ENCODE measurements around the gene VSNL1. TPM values are rescaled to one million over a fixed set of nuclear protein-coding genes. Genes with fewer than 3 reads are reported as not detected.

Gene VSNL1
- total RNA-seq, 1 donor from 2014 or later, result 94.4 TPM

GRCh38 chr2:17592731-17593409 lies 52.4 kb downstream of the VSNL1 start:
- Mint-ChIP-seq H3K4me1 (peaks cover 8% of the 10 kb centered on the region), H3K9me3 (no peaks in the 10 kb centered on the region), H3K27ac (no peak overlapping the region), H3K4me3 (no peak overlapping the region), H3K27me3 (ENCODE audit: insufficient read depth, low read depth) (peaks cover 4% of the 10 kb centered on the region), H3K36me3 (no peaks in the 10 kb centered on the region)
- H3K27me3 ChIP-seq, result no peaks in the 10 kb centered on the region
- H3K9me3 ChIP-seq (ENCODE audit: low read depth), result no peaks in the 10 kb centered on the region
- peaks cover 34% of the 10 kb centered on the region for H3K79me2 ChIP-seq (ENCODE audit: low read depth)
- H3K4me3 ChIP-seq, result no peak overlapping the region
- no peak overlapping the region for H3K27ac ChIP-seq
- H3K36me3 ChIP-seq, result no peaks in the 10 kb centered on the region
- H3F3A ChIP-seq (ENCODE audit: low read depth), result no peaks in the 10 kb centered on the region
- no peak overlapping the region for H3K9ac ChIP-seq
- peaks cover 21% of the 10 kb centered on the region for H3K4me1 ChIP-seq
- H4K20me1 ChIP-seq (ENCODE audit: low read depth), result no peaks in the 10 kb centered on the region
- TF ChIP-seq EZH2 (IDR thresholded peaks at IDR 0.05) (no peak), EZH2phosphoT487 (IDR thresholded peaks at IDR 0.05) (no peak), CTCF (IDR thresholded peaks at IDR 0.05) (no peak)
- no peak overlapping the region for H2AFZ ChIP-seq (replicated peaks)
- no peak overlapping the region for H3K4me2 ChIP-seq
- DNase-seq (ENCODE audit: low spot score), result no peak

GRCh38 chr2:17593445-17593840 lies 52.9 kb downstream of the VSNL1 start:
- no peaks in the 10 kb centered on the region for H3K9me3 ChIP-seq (ENCODE audit: low read depth)
- H3K4me2 ChIP-seq, result no peak overlapping the region
- DNase-seq (ENCODE audit: low spot score), result no peak
- Mint-ChIP-seq H3K36me3 (no peaks in the 10 kb centered on the region), H3K9me3 (no peaks in the 10 kb centered on the region), H3K27me3 (ENCODE audit: insufficient read depth, low read depth) (peaks cover 4% of the 10 kb centered on the region), H3K27ac (no peak overlapping the region), H3K4me3 (no peak overlapping the region), H3K4me1 (peaks cover 8% of the 10 kb centered on the region)
- no peak overlapping the region for H2AFZ ChIP-seq (replicated peaks)
- H3F3A ChIP-seq (ENCODE audit: low read depth), result no peaks in the 10 kb centered on the region
- no peaks in the 10 kb centered on the region for H4K20me1 ChIP-seq (ENCODE audit: low read depth)
- H3K36me3 ChIP-seq, result no peaks in the 10 kb centered on the region
- H3K27me3 ChIP-seq, result no peaks in the 10 kb centered on the region
- no peak for TF ChIP-seq EZH2 (IDR thresholded peaks at IDR 0.05)
- no peak for TF ChIP-seq CTCF (IDR thresholded peaks at IDR 0.05)
- TF ChIP-seq EZH2phosphoT487 (IDR thresholded peaks at IDR 0.05), result no peak
- H3K4me1 ChIP-seq, result peaks cover 21% of the 10 kb centered on the region
- no peak overlapping the region for H3K4me3 ChIP-seq
- H3K79me2 ChIP-seq (ENCODE audit: low read depth), result peaks cover 32% of the 10 kb centered on the region
- H3K9ac ChIP-seq, result no peak overlapping the region
- H3K27ac ChIP-seq, result no peak overlapping the region

- no peak overlapping the region for H3K4me3 Mint-ChIP-seq
- H3K9me3 ChIP-seq (ENCODE audit: low read depth), result no peaks in the 10 kb centered on the region
- no peak overlapping the region for H3K9ac ChIP-seq
- no peak overlapping the region for H2AFZ ChIP-seq (replicated peaks)
- H3F3A ChIP-seq (ENCODE audit: low read depth), result no peaks in the 10 kb centered on the region
- H3K79me2 ChIP-seq (ENCODE audit: low read depth), result peaks cover 27% of the 10 kb centered on the region
- no peak overlapping the region for H3K27ac ChIP-seq
- no peaks in the 10 kb centered on the region for H3K27me3 ChIP-seq
- TF ChIP-seq EZH2phosphoT487 (IDR thresholded peaks at IDR 0.05) (no peak), CTCF (IDR thresholded peaks at IDR 0.05) (no peak), EZH2 (IDR thresholded peaks at IDR 0.05) (no peak)
- no peaks in the 10 kb centered on the region for H3K36me3 ChIP-seq
- no peak overlapping the region for H3K27ac Mint-ChIP-seq
- no peak overlapping the region for H3K4me3 ChIP-seq
- no peak overlapping the region for H3K4me2 ChIP-seq
- peaks cover 8% of the 10 kb centered on the region for H3K4me1 Mint-ChIP-seq
- H3K9me3 Mint-ChIP-seq, result no peaks in the 10 kb centered on the region
- H3K27me3 Mint-ChIP-seq (ENCODE audit: insufficient read depth, low read depth), result peaks cover 3% of the 10 kb centered on the region
- DNase-seq (ENCODE audit: low spot score), result no peak
- peaks cover 21% of the 10 kb centered on the region for H3K4me1 ChIP-seq
- no peaks in the 10 kb centered on the region for H4K20me1 ChIP-seq (ENCODE audit: low read depth)
- H3K36me3 Mint-ChIP-seq, result no peaks in the 10 kb centered on the region
Observed at GRCh38 chr2:17593841-17594491, 53.5 kb downstream of the VSNL1 start.
